Left forelimb (tissue), 1 donor: ENCODE data around the gene CELA1.
"Not testable (repeated sequence)": the region's sequence is repeated elsewhere in the genome, so short reads cannot be mapped to it uniquely, and the experiment has no call there.

Source experiments
- DNase-seq: peaks from one replicate; pipeline ENCODE4 v3.0.0-alpha.2; 2018; ENCODE audit warnings: low spot score

Gene CELA1

DNA sequence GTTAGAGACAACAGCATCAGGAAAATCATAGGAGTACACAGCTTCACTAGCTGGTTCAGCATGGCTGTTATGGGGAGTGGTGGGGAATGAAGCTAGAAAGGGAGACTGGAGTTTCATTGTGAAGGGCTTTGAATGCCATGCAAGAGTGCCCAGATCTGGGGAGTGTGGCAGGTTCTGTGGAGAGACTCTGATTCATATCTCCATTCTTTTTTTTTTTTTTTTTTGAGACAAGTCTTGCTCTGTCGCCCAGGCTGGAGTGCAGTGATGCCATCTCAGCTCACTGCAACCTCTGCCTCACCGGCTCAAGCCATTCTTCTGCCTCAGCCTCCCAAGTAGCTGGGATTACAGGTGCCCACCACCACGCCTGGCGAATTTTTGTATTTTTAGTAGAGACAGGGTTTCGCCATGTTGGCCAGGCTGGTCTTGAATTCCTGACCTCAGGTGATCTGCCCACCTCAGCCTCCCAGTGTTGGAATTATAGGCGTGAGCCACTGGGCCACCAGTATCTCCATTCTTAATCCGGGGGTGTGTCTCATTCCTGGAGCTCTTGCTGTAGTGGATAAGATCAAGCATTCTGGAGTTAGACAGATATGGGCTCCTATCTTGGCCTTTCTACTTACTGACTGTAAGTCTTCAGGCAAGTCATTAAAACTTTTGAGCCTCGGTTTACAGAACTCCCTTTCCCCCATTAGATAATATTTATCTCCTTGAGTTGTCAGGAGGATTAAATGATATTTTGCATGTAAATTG is 28.2 kb downstream of the CELA1 start:
- not testable (repeated sequence) for DNase-seq

DNA sequence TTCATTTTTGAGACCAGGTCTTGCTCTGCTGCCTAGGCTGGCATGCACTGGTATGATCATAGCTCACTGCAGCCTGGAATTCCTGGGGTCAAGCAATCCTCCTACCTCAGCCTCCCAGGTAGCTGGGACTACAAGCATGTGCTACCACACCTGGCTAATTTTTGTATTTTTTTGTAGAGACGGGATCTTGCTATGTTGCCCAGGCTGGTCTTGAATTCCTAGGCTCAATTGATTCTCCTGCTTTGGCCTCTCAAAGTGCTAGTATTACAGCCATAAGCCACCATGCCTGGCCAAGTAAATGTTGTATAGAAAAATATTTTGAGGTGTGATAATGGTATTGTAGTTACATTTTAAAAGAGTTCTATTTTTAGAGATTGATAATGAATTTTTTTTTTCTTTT is 35.1 kb downstream of the CELA1 start:
- DNase-seq = no peak

DNA sequence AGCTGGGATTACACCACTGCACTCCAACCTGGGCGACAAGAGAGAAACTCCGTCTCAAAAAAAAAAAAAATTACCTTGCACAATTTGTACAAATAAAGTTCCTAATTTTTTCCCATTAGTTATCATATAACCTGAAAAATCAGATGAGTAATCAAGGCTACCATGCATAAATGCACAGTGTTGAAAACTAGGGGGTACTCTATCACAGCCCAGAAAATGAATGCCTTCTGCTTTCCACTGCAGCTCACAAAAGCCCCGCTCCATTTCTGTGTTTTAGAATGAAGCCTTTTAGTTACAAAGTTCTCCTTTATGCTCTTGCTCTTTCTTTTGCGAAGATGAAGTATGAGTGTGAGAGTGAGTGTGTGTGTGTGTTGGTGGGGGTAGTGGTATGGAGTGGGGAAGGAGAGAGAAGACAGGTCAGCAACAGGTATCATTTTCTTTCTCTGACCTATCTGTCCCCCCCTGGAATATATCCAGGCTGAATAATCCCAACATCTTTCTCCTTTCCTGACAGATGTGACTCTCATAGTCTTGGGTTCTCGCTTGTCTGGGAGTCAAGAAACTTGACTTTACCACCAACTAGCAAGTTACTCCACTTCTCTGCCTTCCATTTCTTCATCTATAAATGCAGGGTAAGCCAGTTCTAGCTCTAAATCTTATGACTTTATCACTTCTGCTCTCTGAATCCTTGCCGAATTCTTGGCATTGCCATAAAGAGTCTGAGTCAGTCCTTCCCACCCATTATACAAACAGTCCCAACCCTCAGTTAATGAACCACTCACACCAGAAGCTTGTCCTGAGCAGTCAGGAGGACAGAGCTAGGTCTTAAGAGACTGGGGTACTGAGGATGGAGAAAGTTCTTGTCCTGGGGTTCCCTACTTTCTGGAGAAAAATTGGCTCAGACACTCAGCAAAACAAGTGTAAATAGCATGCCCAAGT is 38.6 kb downstream of the CELA1 start:
- no peak for DNase-seq

DNA sequence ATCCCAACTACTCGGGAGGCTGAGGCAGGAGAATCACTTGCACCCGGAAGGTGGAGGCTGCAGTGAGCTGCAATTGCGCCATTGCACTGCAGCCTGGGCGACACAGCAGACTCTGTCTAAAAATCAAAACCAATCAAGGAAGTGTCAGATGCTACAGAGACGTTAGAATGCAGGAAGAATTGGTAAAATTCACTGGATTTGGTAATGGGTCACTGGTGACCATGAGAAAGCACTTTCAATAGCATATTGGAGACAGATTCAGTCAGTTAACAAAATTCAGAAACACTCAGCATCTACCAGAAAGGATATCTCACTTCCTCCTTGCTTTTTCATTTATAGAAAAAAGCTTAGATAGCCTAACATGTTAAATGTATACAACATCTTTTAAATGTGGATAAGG is 40.0 kb downstream of the CELA1 start:
- no peak for DNase-seq

DNA sequence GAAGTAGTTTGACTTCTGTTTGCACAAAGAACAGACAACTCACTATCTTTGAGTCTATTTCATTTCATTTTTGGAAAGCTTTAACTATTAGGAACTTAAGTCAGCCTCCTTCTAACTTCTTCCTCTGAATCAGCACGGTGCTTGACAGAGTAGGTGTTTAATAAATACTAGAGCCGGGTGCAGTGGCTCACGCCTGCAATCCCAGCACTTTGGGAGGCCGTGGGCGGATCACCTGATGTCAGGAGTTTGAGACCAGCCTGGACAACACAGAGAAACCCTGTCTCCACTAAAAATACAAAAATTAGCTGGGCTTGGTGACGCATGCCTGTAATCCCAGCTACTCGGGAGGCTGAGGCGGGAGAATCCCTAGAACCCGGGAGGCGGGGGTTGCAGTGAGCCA is 45.7 kb downstream of the CELA1 start:
- DNase-seq = not testable (repeated sequence)

DNA sequence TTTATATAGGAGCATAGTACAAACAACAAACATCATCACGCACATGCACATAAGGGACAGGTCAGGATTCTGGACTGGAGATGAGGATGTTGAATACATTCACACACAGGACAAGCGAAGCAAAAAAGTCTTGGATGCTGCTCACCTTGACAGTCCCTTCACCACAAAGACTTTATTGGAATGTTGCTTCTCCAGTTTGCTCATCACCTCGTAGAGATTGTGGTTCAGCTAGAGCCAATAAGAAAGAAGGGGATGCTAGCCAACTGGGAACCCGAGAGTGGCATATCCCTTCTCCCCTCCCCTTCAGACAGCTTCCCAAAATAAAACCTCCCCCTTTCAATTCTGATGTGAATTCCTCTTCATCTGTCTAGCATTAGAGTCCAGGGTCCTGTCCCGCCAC is 50.8 kb downstream of the CELA1 start:
- DNase-seq = no peak

DNA sequence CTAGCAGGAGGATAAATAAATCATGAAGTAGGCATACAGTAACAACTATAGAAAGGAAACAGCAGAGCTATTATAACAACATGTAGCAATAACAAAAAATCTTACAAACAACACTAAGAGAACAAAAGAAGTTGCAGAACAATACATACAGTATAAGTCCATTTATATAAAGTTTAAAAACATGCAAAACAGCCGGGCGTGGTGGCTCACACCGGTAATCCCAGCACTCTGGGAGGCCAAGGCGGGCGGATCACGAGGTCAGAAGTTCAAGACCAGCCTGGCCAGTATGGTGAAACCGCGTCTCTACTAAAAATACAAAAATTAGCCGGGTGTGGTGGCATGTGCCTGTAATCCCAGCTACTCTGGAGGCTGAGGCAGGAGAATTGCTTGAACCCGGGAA is 52.4 kb downstream of the CELA1 start:
- DNase-seq = not testable (repeated sequence)

DNA sequence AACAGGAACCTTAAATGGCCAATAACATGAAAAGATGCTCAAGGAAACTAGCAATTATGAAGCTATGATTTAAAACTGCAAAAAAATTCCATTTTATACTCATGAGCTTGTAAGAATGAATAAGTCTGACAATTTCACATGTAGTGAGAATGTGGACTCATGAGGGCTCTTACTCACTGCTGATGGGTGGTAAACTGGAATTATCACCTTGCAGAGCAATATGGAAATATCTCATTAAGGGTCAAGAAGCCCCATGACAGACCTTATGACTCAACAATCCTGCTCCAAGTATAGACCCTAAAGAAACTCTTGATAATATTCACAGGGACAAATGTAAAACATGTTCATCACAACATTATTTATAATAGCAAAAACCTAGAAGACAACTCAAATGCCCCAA is 52.8 kb downstream of the CELA1 start:
- DNase-seq = no peak

DNA sequence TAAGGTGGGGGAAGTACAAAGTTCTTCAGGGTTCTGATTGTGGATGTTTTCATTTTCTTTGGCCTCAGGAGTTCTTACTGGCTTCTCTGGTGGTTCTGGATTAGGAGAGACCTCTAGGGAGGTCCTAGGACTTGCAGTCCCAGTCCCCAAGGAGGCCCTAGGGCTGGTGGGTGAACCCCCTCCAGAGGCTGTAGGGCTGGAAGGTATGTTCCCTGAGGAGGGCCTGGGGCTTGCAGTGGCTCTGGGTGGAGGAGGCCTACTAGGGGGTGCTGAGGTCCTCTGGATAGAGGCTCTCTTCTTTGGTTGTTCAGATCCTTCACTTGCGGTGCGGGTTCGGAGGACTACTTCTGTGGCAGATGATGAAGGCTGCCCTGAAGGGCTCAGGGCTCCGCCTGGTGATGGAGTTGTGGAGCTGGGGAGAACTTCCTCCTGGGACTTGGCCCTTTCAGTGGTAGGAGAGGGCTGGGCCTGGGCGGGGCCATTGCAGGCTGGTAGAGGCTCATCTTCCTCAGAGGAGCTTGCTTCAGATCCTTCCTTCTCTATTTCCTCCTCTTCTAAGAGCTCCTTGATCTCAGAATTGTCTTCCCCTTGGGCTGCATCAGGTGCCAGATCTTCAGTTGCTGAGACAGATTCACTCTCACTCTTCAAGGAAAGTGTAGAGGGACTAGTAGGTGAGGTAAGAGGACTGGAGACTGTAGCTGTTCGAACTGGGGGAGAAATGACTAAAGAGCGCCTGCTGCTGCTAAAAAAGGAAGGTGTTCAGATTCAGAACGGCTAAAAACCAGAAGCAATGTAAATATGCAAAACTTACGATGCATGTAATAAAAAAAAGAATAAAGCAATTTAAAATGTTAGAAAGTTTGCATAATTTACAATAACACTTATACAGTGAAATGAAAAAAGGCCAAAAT is 54.6 kb downstream of the CELA1 start:
- not testable (repeated sequence) for DNase-seq

DNA sequence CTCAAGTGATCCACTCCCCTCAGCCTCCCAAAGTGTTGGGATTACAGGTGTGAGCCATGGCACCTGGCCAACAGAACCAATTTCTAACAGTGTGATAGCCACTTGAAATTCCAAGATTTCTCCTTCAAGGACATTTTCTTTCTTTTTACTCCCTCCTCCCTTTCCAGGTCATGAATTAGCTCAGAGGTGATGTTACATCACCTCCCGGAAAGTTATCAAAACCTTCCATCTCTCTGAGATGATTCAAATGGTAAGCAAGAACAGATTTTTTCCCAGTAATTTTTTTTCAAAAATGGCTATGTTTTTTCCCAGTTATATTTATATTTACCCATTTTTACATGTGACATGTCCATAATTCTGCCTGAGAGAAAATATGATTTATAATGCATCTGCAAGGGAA is 60.6 kb downstream of the CELA1 start:
- no peak for DNase-seq

DNA sequence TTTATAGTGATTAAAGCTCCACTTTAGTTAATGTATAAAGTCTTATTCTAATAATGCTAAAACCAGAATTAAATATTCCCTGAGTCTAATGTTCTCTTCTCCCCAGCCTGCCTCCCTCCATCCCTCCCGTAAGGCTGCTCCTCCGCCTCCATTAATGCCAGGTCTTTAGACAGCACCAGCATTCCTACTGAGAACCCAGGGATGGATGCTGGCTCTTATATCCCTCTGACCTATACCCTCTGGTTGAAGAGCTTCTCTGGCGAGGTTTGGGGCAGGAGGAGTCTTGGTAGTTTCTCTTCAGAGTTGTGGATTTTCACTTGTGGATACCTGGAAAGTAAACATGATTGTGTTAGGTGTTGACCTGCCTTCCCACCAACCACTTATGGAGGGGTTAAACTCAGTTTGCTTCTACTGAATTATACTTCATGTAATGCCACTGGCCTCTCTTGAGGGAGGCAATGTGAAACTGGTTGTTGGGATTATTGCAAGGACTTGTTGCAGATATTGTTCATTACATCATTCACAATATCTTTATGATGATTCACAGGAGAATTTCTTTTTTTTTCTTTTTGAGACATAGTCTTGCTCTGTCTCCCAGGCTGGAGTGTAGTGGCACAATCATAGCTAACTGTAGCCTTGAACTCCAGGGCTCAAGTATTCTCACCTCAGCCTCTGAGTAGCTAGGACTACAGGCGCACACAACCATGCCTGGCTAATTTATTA is 65.1 kb downstream of the CELA1 start:
- no peak for DNase-seq
